ENCODE data around the gene C10orf95. TPM values are rescaled to one million over a fixed set of nuclear protein-coding genes. Genes with fewer than 3 reads are reported as not detected.

C10orf95 gene
- polyA plus RNA-seq, 1 of the 3 experiments (the other 2 are of a cell fraction): 0.07 TPM

GRCh38 chr10:102401342-102401654 is 50.0 kb downstream of the C10orf95 start:
- Histone ChIP-seq H2AFZ (ENCODE audit: low read depth) (no peak overlapping the region), H3K4me1 (ENCODE audit: control insufficient read depth in 1 of 2, insufficient read depth in 2 of 2, low read depth in 1 of 2, low read length in 1 of 2) (peaks cover 0 to 11% of the 10 kb centered on the region in 2 experiments; a peak in 1 of 4 replicates), H3K9ac (no peak overlapping the region), H3K27me3 (ENCODE audit: insufficient read depth) (no peaks in the 10 kb centered on the region), H3K9me2 (no peaks in the 10 kb centered on the region), H3K4me2 (no peak overlapping the region), H3K27ac (ENCODE audit: low read depth in 2 of 2, low read length in 1 of 2) (no peak overlapping the region), H3K79me2 (ENCODE audit: insufficient read depth) (no peaks in the 10 kb centered on the region), H3F3A (replicated peaks; ENCODE audit: insufficient read depth) (no peaks in the 10 kb centered on the region), H3K4me3 (ENCODE audit: low read depth in 2 of 2, low read length in 1 of 2) (no peak overlapping the region), H4K20me1 (ENCODE audit: insufficient read depth) (no peaks in the 10 kb centered on the region), H3K36me3 (replicated peaks in 1 of 2; ENCODE audit: control insufficient read depth in 1 of 2, insufficient read depth in 2 of 2, low read length in 1 of 2) (no peaks in the 10 kb centered on the region), H3K9me3 (no peaks in the 10 kb centered on the region)
- ChIA-PET CTCF (interaction anchor here (3.0 to 16.5 kb wide), 6 partner anchors 16 to 231 kb away, joined by 17 to 359 read pairs (median 34); partner anchors contain the start of genes ELOVL3, FBXL15 and PSD), POLR2A (no interaction called here)
- DNase-seq: no peak
- TF ChIP-seq PBX3 (IDR thresholded peaks at IDR 0.05) (no peak), GABPA (IDR thresholded peaks at IDR 0.05; ENCODE audit: low read depth) (no peak), FOXM1 (IDR thresholded peaks at IDR 0.05; ENCODE audit: low read depth) (no peak), GATA2 (CRISPR knock-in tag; IDR thresholded peaks at IDR 0.05) (no peak), POLR2AphosphoS5 (IDR thresholded peaks at IDR 0.05; ENCODE audit: low read depth, low read length) (no peak), FOXJ3 (CRISPR knock-in tag; IDR thresholded peaks at IDR 0.05) (no peak), FOSL2 (IDR thresholded peaks at IDR 0.05; ENCODE audit: borderline replicate concordance, low read depth) (no peak), CHD2 (IDR thresholded peaks at IDR 0.05; ENCODE audit: low read length, partially characterized antibody) (no peak), SMC3 (IDR thresholded peaks at IDR 0.05; ENCODE audit: low read depth, low read length) (no peak)
- 86% methylated on average over 8 of the region's 8 CpGs for WGBS (ENCODE audit: low lambda C conversion rate)

DNA sequence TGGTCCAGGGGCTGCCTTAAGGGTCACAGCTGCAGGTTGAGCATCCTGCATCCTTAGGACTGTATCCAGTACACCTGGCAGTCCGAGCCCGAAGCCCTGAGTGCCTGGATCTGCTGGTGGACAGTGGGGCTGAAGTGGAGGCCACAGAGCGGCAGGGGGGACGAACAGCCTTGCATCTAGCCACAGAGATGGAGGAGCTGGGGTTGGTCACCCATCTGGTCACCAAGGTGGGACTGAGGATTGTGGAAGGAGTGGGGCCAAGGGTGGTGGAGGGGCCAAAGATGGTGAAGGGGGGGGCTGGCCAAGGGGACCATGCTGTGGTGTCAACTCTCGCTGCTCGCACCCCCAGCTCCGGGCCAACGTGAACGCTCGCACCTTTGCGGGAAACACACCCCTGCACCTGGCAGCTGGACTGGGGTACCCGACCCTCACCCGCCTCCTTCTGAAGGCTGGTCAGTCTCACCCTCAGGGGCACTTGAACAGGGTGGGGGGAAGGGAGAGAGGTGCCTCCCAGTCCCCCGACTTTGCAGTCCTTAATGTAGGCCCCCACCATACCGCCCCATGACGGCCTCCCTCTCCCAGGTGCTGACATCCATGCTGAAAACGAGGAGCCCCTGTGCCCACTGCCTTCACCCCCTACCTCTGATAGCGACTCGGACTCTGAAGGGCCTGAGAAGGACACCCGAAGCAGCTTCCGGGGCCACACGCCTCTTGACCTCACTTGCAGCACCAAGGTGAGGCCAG is 50.6 kb downstream of the C10orf95 start:
- WGBS (ENCODE audit: low lambda C conversion rate): 91% methylated on average over 12 of the region's 22 CpGs
- Histone ChIP-seq H4K20me1 (ENCODE audit: insufficient read depth) (no peaks in the 10 kb centered on the region), H3K27ac (ENCODE audit: low read depth in 2 of 2, low read length in 1 of 2) (no peak overlapping the region), H3K9me2 (no peaks in the 10 kb centered on the region), H3K27me3 (ENCODE audit: insufficient read depth) (no peaks in the 10 kb centered on the region), H3F3A (replicated peaks; ENCODE audit: insufficient read depth) (no peaks in the 10 kb centered on the region), H3K79me2 (ENCODE audit: insufficient read depth) (peaks cover 5% of the 10 kb centered on the region; the same call in 1 of the 2 replicates), H3K9me3 (no peaks in the 10 kb centered on the region), H3K4me2 (no peak overlapping the region), H3K4me3 (ENCODE audit: low read depth in 2 of 2, low read length in 1 of 2) (no peak overlapping the region), H3K36me3 (replicated peaks in 1 of 2; ENCODE audit: control insufficient read depth in 1 of 2, insufficient read depth in 2 of 2, low read length in 1 of 2) (no peaks in the 10 kb centered on the region), H3K4me1 (ENCODE audit: control insufficient read depth in 1 of 2, insufficient read depth in 2 of 2, low read depth in 1 of 2, low read length in 1 of 2) (peaks cover 0 to 16% of the 10 kb centered on the region in 2 experiments; a peak in 1 of 4 replicates), H3K9ac (no peak overlapping the region), H2AFZ (ENCODE audit: low read depth) (no peak overlapping the region)
- no peak for TF ChIP-seq SMC3 (IDR thresholded peaks at IDR 0.05; ENCODE audit: low read depth, low read length)
- no peak for TF ChIP-seq IRF3 (IDR thresholded peaks at IDR 0.05; ENCODE audit: low read depth, low read length)
- TF ChIP-seq FOXM1 (IDR thresholded peaks at IDR 0.05; ENCODE audit: low read depth): no peak
- TF ChIP-seq RXRA (IDR thresholded peaks at IDR 0.05; ENCODE audit: borderline replicate concordance, low read depth): no peak
- TF ChIP-seq RCOR1 (IDR thresholded peaks at IDR 0.05; ENCODE audit: low read length): no peak
- TF ChIP-seq CHD2 (IDR thresholded peaks at IDR 0.05; ENCODE audit: low read length, partially characterized antibody): no peak
- TF ChIP-seq EZH2phosphoT487 (IDR thresholded peaks at IDR 0.05; ENCODE audit: borderline replicate concordance, low read depth): no peak
- TF ChIP-seq, protein P1, sequence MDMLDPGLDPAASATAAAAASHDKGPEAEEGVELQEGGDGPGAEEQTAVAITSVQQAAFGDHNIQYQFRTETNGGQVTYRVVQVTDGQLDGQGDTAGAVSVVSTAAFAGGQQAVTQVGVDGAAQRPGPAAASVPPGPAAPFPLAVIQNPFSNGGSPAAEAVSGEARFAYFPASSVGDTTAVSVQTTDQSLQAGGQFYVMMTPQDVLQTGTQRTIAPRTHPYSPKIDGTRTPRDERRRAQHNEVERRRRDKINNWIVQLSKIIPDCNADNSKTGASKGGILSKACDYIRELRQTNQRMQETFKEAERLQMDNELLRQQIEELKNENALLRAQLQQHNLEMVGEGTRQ (IDR thresholded peaks at IDR 0.05; ENCODE audit: borderline replicate concordance, low read depth, low read length): no peak
- TF ChIP-seq FOXJ3 (CRISPR knock-in tag; IDR thresholded peaks at IDR 0.05): no peak
- no peak for TF ChIP-seq PBX3 (IDR thresholded peaks at IDR 0.05)
- no peak for TF ChIP-seq ZBTB33 (IDR thresholded peaks at IDR 0.05; ENCODE audit: borderline replicate concordance, low read depth)
- no peak for TF ChIP-seq NRF1 (IDR thresholded peaks at IDR 0.05; ENCODE audit: low read depth, low read length)
- POLR2A ChIA-PET: interaction anchor here (0.6 to 1.5 kb wide), 3 partner anchors 8 to 20 kb away, joined by 3 to 5 read pairs (median 4); partner anchors contain the start of gene FBXL15
- CTCF ChIA-PET: interaction anchor here (1.1 to 16.5 kb wide), 19 partner anchors 10 to 282 kb away, joined by 3 to 359 read pairs (median 10); partner anchors contain the start of genes CUEDC2, ELOVL3, FBXL15 and PITX3
- DNase-seq: no peak

Measured in SK-N-SH (cell line).